Neural cell (in vitro differentiated cells): ENCODE results near the gene DUSP2.

Experiments
- EZH2 ChIP-seq: fragments of 200-600, 300-800 bp; shearing (Covaris generic), sonication (generic); IDR thresholded peaks from 2 replicates; pipeline ENCODE4 v1.6.1; 2014; ENCODE audit warnings: antibody characterized with exemption, low read length, borderline replicate concordance, mild to moderate bottlenecking; ENCODE audit not compliant: insufficient read depth, poor library complexity, severe bottlenecking
- MXI1 ChIP-seq: fragments of 450-650 bp; conservative IDR thresholded peaks from 2 replicates; pipeline ENCODE4 v1.6.1; 2014; ENCODE audit warnings: antibody characterized with exemption, mild to moderate bottlenecking; ENCODE audit not compliant: poor library complexity, severe bottlenecking
- POLR2AphosphoS5 ChIP-seq: IDR thresholded peaks from 2 replicates; pipeline ENCODE4 v1.6.1; 2012
- TF ChIP-seq, protein P1 (sequence below): fragments of 450-650 bp; IDR thresholded peaks from 2 replicates; pipeline ENCODE4 v1.5.1; 2014; ENCODE audit warnings: antibody characterized with exemption, mild to moderate bottlenecking, moderate library complexity; ENCODE audit not compliant: poor library complexity, severe bottlenecking

DNA sequence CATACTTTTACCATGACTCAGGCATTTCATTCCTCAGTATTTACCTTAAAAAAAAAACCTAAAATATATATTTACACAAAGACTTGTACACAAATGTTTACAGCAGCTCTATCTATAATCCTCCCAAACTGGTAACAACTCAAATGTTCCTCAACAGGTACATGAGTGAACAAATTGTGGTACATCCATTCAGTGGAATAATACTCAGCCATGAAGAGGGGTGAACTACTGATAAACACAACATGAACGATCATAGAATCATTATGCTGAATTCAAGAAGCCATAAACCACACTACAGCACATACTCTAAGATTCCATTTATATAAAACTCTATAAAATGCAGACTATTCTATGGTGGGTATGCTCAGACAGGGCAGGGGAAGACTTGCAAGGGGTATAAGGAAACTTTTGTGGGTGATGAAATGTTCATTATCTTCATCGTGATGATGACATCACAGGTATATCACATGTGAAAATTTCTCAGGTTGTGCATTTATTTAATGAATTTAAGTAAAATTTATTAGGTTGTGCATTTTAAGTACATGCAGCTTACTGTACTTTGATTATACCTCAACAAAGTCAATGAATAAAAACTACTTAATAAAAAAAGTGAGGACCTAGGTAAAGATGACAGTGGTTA lies 24.7 kb upstream of the DUSP2 start:
- TF ChIP-seq EZH2 (no peak), POLR2AphosphoS5 (no peak), MXI1 (no peak)
- TF ChIP-seq, protein P1, sequence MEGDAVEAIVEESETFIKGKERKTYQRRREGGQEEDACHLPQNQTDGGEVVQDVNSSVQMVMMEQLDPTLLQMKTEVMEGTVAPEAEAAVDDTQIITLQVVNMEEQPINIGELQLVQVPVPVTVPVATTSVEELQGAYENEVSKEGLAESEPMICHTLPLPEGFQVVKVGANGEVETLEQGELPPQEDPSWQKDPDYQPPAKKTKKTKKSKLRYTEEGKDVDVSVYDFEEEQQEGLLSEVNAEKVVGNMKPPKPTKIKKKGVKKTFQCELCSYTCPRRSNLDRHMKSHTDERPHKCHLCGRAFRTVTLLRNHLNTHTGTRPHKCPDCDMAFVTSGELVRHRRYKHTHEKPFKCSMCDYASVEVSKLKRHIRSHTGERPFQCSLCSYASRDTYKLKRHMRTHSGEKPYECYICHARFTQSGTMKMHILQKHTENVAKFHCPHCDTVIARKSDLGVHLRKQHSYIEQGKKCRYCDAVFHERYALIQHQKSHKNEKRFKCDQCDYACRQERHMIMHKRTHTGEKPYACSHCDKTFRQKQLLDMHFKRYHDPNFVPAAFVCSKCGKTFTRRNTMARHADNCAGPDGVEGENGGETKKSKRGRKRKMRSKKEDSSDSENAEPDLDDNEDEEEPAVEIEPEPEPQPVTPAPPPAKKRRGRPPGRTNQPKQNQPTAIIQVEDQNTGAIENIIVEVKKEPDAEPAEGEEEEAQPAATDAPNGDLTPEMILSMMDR = no peak
